Measurements from ENCODE around the gene NCOR1.
"Not testable (repeated sequence)": the region's sequence is repeated elsewhere in the genome, so short reads cannot be mapped to it uniquely, and the experiment has no call there.

NCOR1 gene

GRCh38 chr17:16214190-16215001 lies 938 bp downstream of the NCOR1 start:
- no peak for DNase-seq

- DNase-seq = no peak
Measured at GRCh38 chr17:16212793-16213192, 2.5 kb downstream of the NCOR1 start.

GRCh38 chr17:16211590-16211989 lies 3.7 kb downstream of the NCOR1 start:
- DNase-seq = no peak

- DNase-seq = not testable (repeated sequence)
Measured at GRCh38 chr17:16204763-16205162, 10.6 kb downstream of the NCOR1 start.

- not testable (repeated sequence) for DNase-seq
Measured at GRCh38 chr17:16202554-16203500, 12.5 kb downstream of the NCOR1 start.

- not testable (repeated sequence) for DNase-seq
Measured at GRCh38 chr17:16201693-16202131, 13.6 kb downstream of the NCOR1 start.

- no peak for DNase-seq
Measured at GRCh38 chr17:16199093-16199492, 16.2 kb downstream of the NCOR1 start.

- DNase-seq = no peak
Measured at GRCh38 chr17:16197276-16197675, 18.1 kb downstream of the NCOR1 start.

- not testable (repeated sequence) for DNase-seq
Measured at GRCh38 chr17:16194307-16194835, 21.0 kb downstream of the NCOR1 start.

- no peak for DNase-seq
Measured at GRCh38 chr17:16191604-16192003, 23.7 kb downstream of the NCOR1 start.

GRCh38 chr17:16190703-16191360 lies 24.5 kb downstream of the NCOR1 start:
- DNase-seq = no peak

GRCh38 chr17:16189791-16190348 lies 25.5 kb downstream of the NCOR1 start:
- no peak for DNase-seq

GRCh38 chr17:16187642-16188041 lies 27.7 kb downstream of the NCOR1 start:
- no peak for DNase-seq

GRCh38 chr17:16181581-16181980 lies 33.8 kb downstream of the NCOR1 start:
- no peak for DNase-seq

- DNase-seq = no peak
Measured at GRCh38 chr17:16178836-16179235, 36.5 kb downstream of the NCOR1 start.

GRCh38 chr17:16171613-16172012 lies 43.7 kb downstream of the NCOR1 start:
- DNase-seq = no peak

GRCh38 chr17:16166766-16167165 lies 48.6 kb downstream of the NCOR1 start:
- DNase-seq = not testable (repeated sequence)

- no peak for DNase-seq
Measured at GRCh38 chr17:16158714-16159113, 56.6 kb downstream of the NCOR1 start.

- DNase-seq = no peak
Measured at GRCh38 chr17:16155536-16155935, 59.8 kb downstream of the NCOR1 start.

GRCh38 chr17:16152326-16152725 lies 63.0 kb downstream of the NCOR1 start:
- DNase-seq = not testable (repeated sequence)

- DNase-seq = no peak
Measured at GRCh38 chr17:16150251-16150856, 65.0 kb downstream of the NCOR1 start.

GRCh38 chr17:16148596-16148995 lies 66.7 kb downstream of the NCOR1 start:
- DNase-seq = no peak
